Heart left ventricle (tissue), 13 donors: ENCODE results near the gene TMEM126B.

Source experiments
- CTCF ChIP-seq, 12 donors: fragments of 200-600 bp; sonication (generic) in 4 of 12; IDR thresholded peaks; one replicate each; pipeline versions ENCODE4 v1.5.0 to v1.8.0; 2018 to 2022; ENCODE audit warnings: antibody characterized with exemption in 12 of 12, mild to moderate bottlenecking in 5 of 12
- POLR2A ChIP-seq, 2 donors: fragments of 450-650 bp; IDR thresholded peaks; one replicate each; pipeline ENCODE4 v1.6.1; 2017; ENCODE audit warnings: antibody characterized with exemption in 2 of 2, mild to moderate bottlenecking in 2 of 2, moderate library complexity in 2 of 2
- donor health status: ischemic (EF 13 %, LVEDD 7.1; RV severe dilation, severe dysfunction).
- donor health status: DM: no; HTN: yes; CAD: no.
- donor health status: DM: no; HTN: no; CAD: no.
- donor health status: ischemic (EF 25% LVEDD 6.9; RV normal size, moderate dysfunction).
- donor health status: ischemic (EF 25% LVEDD 5.7; RV mildly dilated, moderate dysfunction).
- donor health status: ischemic (EF 35%, LVEDD 5.7; RV mildly dilated, moderate dysfunction).
- donor health status: nonischemic (EF 11% LVEDD 7.7; RV severe dilation, severe dysfunction).
- donor health status: DM: yes; HTN: yes; CAD: no.
- donor health status: PGD.
- donor health status: ischemic (EF 29% LVEDD 5.4; RV normal size, mild dysfunction).
- donor health status: nonischemic (EF 23%, LVEDD 6.1; RV moderate dilation, normal function).

GRCh38 chr11:85668157-85668556 is 39.8 kb downstream of the TMEM126B start:
- TF ChIP-seq CTCF (IDR thresholded peaks at IDR 0.05): no peak
- TF ChIP-seq POLR2A (IDR thresholded peaks at IDR 0.05): no peak
